T47D (cell line): ENCODE data around the gene SLC29A4.
"Not testable (repeated sequence)": the region's sequence is repeated elsewhere in the genome, so short reads cannot be mapped to it uniquely, and the experiment has no call there.

ENCODE experiments used
- DNase-seq, 2 experiments: peaks; one replicate each; pipeline versions ENCODE4 v3.0.0 to v3.0.0-alpha.2; 2011 to 2012; ENCODE audit warnings: low read depth in 1 of 2, low spot score in 1 of 2
- JUND ChIP-seq: IDR thresholded peaks from 2 replicates; pipeline ENCODE4 v1.6.1; 2012; ENCODE audit warnings: low read depth
- in situ Hi-C: cut with HindIII; loops from 2 replicates; pipeline ENCODE4 v1.10.0; 2016; ENCODE audit warnings: low sequenced_read_pairs, low pct_unique_long_range_greater_than_20kb

Gene SLC29A4

DNA sequence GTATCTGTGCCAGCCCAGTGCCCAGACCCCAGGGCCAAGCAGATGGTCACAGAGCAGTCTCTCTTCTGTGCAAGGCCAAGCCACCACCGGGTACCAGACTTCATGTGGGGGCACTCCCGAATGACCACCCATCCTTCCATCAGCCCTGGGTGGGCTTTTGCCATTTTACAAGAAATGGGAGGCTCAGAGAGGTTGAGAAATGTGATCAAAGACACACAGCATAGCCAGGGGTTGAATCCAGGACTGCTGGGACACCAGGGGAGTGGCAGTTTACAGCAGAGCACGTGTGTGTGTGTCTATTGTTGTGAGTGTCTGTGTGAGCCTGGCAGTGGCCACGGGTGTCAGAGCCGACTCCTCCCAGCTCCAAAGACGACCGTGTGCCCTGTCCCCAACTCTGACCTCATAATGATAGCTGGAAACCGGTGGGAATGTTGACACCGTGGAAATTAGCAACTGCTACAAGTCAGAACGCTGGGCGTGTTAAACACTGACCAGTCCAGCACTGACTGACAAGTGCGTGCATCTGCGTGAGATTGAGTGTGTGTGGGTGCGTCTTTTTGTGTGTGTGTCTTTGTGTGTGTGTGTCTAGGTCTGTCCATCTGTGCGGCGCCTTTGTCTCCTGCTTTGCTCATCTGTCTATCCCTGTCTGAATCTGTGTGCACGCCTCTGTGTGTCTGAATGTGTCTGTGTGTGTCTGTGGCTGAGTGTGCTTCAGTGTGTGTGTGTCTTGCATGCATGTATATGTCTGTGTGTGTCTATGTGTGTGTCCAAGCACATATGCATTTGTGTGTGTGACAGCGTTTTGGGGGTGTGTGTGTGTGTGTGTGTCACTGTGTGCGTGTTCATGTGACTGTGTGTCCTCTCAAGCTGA, 17.2 kb upstream of the SLC29A4 start:
- DNase-seq, result no peak
- TF ChIP-seq JUND, result no peak
- in situ Hi-C loops, result no loop called here

DNA sequence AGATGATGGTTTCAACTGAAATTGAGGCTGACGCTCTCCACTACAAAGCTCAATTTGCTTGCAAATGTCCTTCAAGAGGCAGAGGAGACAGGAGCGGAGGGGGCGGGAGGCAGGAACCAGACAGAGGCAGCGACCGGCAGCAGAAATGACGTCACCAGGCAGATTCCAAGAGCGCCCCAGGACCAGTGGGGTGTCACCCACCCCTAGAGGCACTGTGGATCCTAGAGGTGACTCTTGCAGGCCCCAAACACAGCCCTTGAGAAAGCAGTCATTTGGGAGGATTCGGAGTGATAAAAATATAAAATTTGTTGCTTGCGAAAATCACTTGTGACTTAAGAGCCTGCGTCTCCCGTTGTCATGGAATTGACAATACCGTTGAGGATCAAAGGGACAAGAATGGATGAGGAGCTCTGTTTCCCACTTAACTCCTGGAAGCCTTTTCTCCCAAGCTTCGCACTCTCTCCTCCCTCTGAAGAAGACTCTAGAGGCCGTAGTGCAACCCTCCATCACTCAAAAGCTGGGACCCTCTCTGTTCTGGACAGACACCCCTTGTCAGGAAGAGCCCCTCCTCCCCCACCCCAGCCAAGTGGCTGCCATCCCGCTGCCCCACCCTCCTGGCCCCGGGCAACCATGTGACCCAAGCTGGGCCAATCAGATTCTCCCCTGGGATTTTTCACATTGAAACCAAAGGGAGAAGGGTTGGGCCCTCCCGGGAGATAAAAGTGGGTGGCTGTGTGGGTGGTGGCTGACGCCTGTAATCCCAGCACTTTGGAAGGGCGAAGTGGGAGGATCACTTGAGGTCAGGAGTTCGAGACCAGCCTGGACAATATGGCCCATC, 16.3 kb upstream of the SLC29A4 start:
- DNase-seq, result no peak
- in situ Hi-C loops, result no loop called here

GRCh38 chr7:5267829-5268228, 14.9 kb upstream of the SLC29A4 start:
- in situ Hi-C loops, DNase-seq: not testable (repeated sequence)

More for the DNA sequence above, 16.3 kb upstream of the SLC29A4 start:
- no peak for TF ChIP-seq JUND

DNA sequence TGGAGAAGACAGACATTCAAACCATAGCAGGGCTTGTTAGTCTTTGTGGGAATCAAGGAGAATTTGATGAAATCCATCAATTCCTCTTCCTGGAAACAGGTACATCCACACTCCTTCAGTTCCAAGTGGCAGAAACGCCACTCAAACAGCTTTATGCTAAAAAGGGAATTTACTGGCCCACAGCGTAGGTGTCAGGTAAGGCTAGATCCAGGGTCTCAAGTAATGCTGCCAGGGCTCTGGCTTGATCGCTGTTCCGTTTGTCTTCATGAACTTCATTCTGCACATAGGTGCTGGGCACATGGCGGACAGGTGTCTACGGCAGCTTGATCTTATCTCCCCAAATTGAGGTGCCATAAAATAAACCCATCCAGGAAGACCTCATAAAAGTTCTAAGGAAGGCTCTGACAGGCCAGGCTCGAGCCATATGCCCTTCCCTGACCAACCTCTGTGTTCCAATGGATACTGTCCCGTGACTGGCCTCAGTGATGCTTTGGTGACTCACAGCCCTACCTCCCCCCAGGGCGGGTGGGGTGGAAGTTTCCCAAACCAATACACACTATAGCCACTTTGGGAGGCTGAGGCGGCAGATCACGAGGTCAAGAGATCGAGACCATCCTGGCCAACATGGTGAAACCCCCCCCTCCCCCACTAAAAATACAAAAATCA, 12.6 kb upstream of the SLC29A4 start:
- in situ Hi-C loops, DNase-seq: not testable (repeated sequence)

DNA sequence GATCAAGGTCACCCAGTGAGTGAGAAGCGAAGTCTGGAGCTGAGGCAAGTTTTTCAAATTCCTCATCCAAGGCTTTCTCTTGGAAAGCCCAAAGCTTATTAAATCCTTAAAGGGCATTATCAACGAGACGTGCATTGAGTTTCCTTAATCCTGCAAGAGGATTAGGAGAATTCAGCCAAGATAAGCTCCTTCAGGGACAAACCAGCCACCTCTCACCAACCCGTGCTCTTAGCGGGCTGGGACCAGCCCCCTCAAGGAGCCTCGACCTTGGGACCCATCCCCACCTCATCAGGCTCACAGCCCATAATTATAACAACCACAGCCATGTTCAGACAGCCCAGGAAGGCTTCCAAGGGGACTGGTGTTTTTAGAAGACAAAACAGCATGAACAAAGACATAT, 12.0 kb upstream of the SLC29A4 start:
- in situ Hi-C loops, result no loop called here
- TF ChIP-seq JUND, result no peak
- DNase-seq, result no peak

- DNase-seq, in situ Hi-C loops: not testable (repeated sequence)
Observed at GRCh38 chr7:5273831-5274405, 8.8 kb upstream of the SLC29A4 start.

GRCh38 chr7:5274441-5274840, 8.3 kb upstream of the SLC29A4 start:
- TF ChIP-seq JUND, result no peak
- in situ Hi-C loops, result no loop called here

GRCh38 chr7:5274985-5275431, 7.7 kb upstream of the SLC29A4 start:
- in situ Hi-C loops, DNase-seq: not testable (repeated sequence)

More at GRCh38 chr7:5274441-5274840, 8.3 kb upstream of the SLC29A4 start:
- no peak for DNase-seq

- in situ Hi-C loops, DNase-seq: not testable (repeated sequence)
Observed at GRCh38 chr7:5275510-5275909, 7.2 kb upstream of the SLC29A4 start.

DNA sequence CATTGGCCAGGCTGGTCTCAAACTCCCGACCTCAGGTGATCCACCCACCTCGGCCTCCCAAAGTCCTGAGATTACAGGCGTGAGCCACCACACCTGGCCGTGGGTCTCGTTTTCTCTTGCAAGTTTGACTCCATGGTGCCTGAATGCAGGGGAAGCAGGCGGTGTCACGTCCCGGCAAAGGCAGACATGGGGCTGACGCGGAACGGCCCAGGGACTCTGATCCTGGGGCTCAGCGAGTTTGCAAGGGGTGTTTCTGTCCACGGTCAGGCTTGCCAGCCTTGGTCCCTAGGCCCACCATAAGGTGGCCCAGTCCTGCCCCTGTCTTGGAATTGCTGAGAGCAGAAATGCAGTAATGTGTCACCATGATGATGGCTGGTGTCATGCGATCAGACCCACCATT, 6.6 kb upstream of the SLC29A4 start:
- DNase-seq, in situ Hi-C loops: not testable (repeated sequence)

DNA sequence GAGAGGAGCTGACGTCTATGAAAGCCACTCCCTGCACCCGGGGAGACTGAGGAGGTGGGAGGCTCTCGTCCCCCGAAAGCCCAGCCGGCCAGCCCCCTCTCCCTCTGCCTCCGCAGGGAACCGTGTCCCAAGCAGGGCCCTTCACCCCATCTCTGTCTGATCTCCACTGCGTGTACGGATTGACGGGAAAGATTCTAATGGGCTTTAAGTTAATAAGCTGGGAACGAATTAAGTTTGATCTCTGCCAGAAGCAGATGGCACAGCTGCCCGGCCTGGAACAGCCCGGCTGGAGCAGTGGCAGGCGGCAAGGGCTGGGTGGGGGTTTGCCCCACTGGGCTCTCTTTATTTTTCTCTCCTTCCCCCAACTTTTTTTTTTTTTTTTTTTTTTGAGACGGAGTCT, 6.1 kb upstream of the SLC29A4 start:
- TF ChIP-seq JUND, result no peak
- in situ Hi-C loops, result no loop called here
- DNase-seq, result no peak

- no peak for DNase-seq
- in situ Hi-C loops, result no loop called here
- no peak for TF ChIP-seq JUND
Observed at GRCh38 chr7:5278766-5279165, 4.0 kb upstream of the SLC29A4 start.
